DMS53 (cell line): ENCODE data around the gene RNF222.

ENCODE experiments used
- DNase-seq: peaks from one replicate; lab custom pipeline; 2025; lab: John Stamatoyannopoulos, UW

Gene RNF222

GRCh38 chr17:8397636-8398035 lies at the start of gene RNF222:
TSS of gene RNF222 (minus strand) at chr17:8397827. CDS start at chr17:8393461, 4,366 bp downstream.
- peak; percentile 81 for DNase-seq

- no peak for DNase-seq
These were observed 47.9 kb upstream of the RNF222 start for GRCh38 chr17:8445536-8445935.

GRCh38 chr17:8444494-8444893 lies 46.9 kb upstream of the RNF222 start:
- DNase-seq: no peak

DNA sequence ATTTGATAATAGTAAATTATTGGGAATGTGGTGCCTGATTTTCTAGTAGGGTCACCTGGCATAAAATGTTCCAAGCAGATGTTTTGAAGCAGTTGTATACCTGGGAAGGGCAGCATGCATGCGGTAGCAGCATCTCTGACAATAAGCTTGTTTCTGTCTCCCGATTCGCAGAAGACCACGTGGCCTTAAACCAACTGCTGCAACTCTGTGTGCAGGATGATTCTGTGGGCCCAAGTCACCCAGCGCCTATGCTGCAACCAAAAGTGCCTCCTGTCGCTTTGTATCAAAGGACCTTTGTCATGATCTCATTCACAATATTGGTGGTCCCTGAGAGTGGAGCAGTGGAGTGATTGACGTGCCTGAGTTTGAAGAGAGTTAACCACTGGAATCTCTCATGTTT lies 46.1 kb upstream of the RNF222 start:
- no peak for DNase-seq

DNA sequence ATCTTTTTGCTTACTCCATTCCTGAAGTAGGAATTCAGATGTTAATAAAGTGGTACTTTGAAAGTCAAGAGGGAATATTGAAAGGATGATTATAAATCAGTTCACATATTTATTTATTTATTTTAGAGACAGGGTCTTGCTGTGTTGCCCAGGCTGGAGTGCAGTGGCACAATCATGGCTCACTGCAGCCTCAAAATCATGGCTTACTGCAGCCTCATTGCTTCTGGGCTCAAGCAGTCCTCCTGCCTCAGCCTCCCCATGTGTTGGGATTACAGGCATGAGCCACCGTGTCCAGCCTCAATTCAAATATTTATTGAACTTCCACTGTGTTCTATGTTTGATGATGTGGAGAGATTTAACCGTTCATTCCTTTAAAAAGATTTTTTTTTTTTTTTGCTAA lies 44.7 kb upstream of the RNF222 start:
- no peak for DNase-seq

- DNase-seq: no peak
These were observed 44.1 kb upstream of the RNF222 start for GRCh38 chr17:8441690-8442089.

DNA sequence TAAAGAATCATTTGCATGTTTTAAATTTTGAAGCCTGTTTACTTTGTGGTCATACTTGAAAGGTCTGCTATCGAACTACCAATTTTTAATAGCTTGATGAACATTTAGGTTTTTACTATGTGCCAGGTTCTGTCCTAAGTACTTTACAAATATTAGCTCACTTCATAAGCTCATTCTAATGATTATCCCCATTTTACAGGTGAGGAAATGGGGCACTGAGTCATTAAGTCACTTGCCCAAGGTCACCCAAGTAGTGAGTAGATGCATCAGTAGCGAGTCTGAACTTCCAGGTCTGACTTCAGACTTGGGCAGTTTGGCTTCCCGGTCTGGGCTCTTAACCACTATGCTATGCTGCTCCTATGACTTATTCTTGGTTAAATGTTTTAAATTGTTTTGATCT lies 42.1 kb upstream of the RNF222 start:
- DNase-seq: no peak

DNA sequence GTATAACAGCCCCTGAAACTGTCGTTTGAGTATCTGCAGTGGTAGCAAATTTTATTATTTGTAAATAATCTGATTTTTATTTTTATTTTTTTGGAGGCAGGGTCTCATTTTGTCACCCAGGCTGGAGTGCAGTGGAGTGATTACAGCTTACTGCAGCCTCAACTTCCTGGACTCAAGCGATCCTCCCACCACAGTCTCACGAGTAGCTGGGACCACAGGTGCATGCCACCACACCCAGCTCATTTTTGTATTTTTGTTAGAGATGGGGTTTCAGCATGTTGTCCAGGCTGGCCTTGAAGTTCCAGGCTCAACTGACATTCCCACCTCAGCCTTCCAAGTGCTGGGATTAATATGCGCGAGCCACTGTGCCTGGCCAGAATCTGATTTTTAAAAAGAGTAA lies 40.8 kb upstream of the RNF222 start:
- no peak for DNase-seq

DNA sequence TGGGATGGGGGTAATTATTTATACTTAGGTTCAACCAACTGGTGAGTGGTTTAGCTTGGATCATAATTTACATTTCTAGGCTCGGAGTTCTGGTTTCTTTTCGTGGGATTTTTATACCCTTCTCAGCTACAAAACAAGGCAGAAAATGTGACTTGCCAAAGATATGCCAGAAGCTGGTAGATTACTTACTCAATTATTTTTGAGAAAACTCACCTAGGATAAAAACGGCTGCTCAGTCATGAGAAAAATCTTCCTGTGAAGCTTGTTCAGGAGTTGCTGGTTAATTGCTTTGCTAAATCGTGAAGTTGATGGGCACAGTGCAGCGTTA lies 39.2 kb upstream of the RNF222 start:
- no peak for DNase-seq

GRCh38 chr17:8436169-8436843 lies 38.7 kb upstream of the RNF222 start:
- DNase-seq: peak; percentile 75

DNA sequence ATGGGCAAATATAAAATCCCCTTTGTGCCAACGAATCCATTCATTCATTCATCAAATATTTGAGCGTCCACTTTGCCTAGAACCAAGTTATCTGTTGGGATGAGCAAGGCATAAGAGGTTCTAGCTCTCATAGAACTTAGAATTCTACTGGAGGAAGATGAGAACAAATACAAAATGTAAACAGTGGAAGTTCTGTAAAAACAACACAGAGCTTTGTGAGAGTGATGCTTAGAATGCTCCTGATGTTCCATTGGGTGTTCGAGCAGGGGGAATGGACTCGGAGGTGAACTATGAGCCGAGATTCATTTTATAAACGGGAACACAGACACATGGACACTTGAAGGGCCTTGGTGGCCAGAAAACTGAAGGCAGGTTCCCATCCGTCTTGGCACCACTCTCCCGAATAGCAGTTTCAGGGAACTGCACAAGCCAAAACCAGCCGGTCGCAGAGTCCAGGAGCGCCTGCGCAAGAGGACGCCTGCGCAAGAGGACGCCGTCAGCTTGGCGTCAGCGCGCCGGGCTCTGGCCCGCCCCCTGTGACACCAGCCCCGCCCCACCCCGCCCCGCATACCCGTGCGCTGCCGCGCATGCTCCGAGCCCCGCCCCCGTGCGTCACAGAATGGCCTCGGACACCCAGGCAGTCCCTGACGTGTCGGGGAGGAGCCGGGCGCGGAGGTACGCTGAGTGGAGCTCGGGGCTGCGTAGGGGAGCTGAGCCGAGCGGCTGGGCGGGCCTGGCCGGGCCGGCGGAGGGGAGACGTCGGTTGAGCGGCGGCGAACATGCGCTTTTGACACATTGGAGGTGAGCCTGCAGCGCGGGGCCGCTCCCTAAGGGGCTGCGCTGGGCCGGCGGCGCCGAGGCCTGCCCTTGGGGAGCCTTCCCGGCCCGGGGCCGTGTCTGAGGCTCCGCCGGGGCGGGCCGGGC lies 37.9 kb upstream of the RNF222 start, which contains the start of gene NDEL1:
Gene NDEL1, plus strand, starts transcription at position 640 of the 924 bp plus-strand sequence. CDS start 8,388 bp downstream, outside the sequence.
- DNase-seq: peak; percentile 100

DNA sequence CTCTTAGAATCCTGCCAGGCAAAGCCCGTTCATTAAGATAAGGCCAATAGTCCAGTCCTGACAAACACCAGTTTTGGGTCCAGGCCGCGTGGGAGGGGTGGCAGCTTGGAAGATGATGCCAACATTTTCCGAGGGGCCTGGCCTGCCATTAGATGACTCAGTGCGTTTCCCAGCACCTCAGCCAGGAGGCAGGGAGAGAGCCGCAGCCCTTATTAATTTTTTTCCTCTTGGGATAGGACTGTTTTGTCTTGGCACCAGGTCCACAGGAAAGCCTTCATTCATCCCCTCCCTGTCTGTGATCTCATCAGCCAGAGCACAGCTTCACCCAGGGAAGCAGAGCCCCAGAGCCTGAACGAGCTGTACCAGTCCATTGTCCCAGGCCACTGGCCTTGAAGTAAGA lies 33.3 kb upstream of the RNF222 start:
- no peak for DNase-seq

DNA sequence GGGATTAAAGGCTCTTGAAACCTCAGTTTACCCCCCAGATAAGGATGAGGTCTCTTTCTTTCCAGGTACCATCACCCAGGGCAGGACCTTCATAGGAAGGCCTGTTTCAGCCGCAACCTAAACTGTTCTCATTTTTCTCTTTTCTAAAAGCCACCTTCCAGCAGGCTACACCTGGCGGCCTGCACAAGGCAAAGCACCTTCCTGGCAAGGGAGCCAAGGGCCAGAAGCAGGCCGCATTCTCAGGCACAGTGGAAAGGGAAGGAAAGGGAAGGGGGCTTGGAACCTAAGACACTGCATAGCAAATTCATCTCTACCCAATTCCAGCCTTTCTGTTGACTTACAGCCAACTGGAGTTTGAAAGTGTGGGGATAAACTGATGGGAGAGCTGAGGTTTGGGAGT lies 29.2 kb upstream of the RNF222 start:
- DNase-seq: no peak

DNA sequence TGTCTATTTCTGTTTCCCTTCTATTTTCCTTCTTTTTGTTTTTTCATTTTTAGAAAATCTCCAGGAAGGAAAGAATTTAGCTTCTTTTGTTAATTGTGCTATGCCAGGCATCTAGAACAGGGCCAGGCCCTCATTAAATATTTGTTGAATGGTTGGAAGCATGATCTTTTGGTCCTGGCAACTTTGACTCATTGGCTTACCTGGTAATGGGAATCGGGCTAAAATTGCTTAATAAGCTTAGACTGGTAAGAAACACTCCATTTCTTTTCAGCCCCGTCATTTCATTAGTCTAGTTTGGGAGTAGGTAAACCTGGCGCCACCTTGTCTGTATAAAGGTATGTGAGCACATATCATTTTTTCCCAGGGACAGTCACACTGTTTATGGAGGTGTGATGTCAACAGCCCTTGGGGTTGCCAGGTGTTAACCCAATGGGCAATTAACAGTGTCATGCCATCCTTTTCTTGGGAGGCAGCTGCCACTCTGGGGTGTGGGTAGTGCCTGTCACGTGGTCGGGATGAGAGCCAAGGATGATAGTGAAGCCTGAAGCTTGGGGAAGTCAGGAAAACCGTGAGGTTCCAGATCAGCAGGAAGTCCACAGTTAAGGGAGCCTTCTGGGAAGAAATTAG lies 28.6 kb upstream of the RNF222 start:
- peak; percentile 21 for DNase-seq

- no peak for DNase-seq
These were observed 23.9 kb upstream of the RNF222 start for GRCh38 chr17:8421571-8421970.

DNA sequence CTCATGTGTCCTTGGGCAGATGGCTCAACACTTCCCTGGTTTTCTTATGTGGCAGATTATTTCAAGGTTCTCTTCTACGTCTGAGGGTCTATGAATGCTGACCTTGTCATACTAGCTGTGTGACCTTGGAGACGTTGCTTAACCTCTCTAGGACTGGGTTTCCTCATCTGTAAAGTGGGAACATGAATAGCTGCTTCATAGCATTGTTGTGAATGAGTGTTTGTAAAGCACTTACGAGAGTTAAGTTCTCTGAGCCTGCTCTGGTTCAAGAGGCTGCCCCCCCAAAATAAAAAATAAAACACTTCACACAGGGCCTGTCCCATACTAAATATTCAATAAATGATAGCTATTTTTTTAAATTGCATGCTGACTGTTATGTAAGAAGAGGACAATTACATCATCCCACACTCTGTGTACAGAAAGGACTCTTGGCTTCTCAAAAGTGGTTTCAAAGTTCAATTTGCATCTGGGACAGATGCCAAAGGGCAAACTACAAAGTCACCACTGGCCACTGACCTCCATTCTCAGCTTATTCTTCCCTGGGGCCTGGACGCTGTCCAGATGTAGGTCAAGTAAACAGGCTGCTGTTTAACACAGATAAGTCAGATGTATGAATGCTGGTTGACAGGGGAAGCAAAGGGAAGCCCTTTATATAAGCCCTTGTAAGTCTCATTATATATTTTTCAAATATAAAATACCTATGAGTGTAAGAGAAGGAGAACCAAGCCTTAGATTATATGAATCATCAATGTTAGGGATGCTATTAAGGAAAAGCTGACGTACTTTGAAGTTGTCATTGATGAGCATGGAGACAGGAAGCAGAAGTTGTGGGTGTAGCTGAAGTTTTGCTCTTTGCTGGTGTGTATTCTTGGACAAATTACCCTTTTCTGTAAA lies 22.7 kb upstream of the RNF222 start:
- peak; percentile 94 for DNase-seq

DNA sequence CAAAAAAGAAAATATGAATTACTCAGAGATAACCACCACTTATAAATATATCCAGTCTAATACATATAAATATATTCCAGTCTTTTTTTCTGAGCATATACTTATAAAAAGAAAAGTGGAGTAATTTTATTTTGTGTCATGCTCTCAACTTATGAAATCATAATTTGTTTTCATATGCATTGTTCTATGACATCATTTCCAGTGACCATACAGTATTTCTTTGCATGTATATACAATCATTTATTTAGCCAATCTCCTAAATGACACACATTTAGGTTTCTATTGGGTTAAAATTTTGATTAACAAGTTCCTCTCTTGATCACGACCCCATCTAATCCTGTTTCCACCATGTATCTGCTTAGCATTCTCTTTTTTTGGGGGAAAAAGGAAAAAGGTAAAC lies 21.7 kb upstream of the RNF222 start:
- DNase-seq: no peak

DNA sequence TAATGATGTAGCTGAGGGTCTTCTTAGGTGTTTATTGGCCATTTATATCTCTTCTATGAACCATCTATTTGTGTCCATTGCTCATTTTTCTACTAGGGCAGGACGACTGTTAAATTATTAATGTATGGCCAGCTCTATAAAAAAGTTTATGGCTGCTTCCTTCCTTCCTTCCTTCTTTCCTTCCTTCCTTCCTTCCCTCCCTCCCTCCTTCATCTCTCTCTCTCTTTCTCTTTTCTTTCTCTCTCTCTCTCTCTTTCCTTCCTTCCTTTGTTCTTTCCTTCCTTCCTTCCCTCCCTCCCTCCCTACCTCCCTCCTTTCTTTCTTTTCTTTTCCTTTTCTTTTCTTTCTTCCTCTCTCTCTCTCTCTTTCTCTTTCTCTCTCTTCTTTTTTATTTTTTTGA lies 20.8 kb upstream of the RNF222 start:
- no peak for DNase-seq

DNA sequence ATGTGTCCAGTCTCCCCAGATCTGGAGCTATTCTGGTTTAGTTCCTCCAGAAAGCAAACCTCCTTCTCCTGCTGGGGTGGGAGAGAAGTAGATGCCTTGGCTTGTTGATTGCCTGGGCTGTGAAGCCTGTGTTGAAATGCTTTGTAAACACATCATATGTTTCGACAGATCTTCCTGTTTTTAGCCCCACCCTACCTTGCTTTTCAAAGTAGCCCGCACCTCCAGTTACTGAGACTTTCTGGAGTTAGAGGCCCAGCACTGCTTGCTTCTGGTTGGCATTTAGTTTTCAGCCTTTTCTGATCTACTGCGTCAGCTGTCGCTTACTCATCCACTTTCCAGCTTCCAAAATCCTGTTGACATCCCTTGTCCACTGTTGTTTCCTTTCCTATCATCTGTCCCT lies 20.2 kb upstream of the RNF222 start:
- DNase-seq: no peak

- no peak for DNase-seq
These were observed 16.3 kb upstream of the RNF222 start for GRCh38 chr17:8413938-8414337.

- DNase-seq: no peak
These were observed 15.7 kb upstream of the RNF222 start for GRCh38 chr17:8413328-8413727.

DNA sequence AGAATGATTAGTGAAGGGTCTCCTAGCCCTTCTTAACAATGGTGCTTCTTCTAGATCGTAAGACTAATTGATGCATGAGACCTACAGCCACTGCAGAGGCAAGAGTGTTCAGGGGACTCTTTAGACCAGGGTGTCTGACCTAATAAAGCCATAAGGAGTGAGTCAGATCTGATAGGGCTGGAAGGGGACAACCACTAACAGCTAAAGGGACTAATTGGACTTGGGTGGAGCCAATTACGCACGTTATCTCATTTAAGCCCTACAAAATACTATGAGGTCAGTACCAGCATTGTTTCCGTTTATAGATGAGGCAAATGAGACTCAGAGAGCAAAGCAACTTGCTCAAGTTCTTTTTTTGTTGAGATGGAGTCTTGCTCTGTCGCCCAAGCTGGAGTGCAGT lies 14.5 kb upstream of the RNF222 start:
- DNase-seq: no peak
